LHCN-M2 (cell line): ENCODE measurements around the gene TOP3A. TPM values are rescaled to one million over a fixed set of nuclear protein-coding genes. Genes with fewer than 3 reads are reported as not detected.
A peak's percentile ranks its signal among the peaks of the same experiment; 100 is the strongest.

Source experiments
- DNase-seq: peaks from one replicate; pipeline ENCODE4 v3.0.0-alpha.2; 2012; ENCODE audit warnings: low read depth
- total RNA-seq: library from RNA; depleted of rRNA; stranded (reverse); fragments of >200 nt; gene quantifications from 2 replicates; pipeline ENCODE4 v1.2.3, GENCODE V29; 2014

The TOP3A gene
- total RNA-seq, 1 experiment from 2014 or later, result 46.4 TPM

- no peak for DNase-seq
These were observed 59.7 kb downstream of the TOP3A start for GRCh38 chr17:18254888-18255649.

GRCh38 chr17:18253947-18254821 is 60.6 kb downstream of the TOP3A start:
- no peak for DNase-seq

GRCh38 chr17:18253187-18253884 is 61.5 kb downstream of the TOP3A start:
- no peak for DNase-seq

- DNase-seq, result no peak
These were observed 62.6 kb downstream of the TOP3A start for GRCh38 chr17:18252160-18252559.

- no peak for DNase-seq
These were observed 63.6 kb downstream of the TOP3A start for GRCh38 chr17:18251204-18251603.

GRCh38 chr17:18250708-18251107 is 64.1 kb downstream of the TOP3A start:
- DNase-seq, result no peak

- DNase-seq, result no peak
These were observed 64.5 kb downstream of the TOP3A start for GRCh38 chr17:18250259-18250658.

- no peak for DNase-seq
These were observed 66.0 kb downstream of the TOP3A start for GRCh38 chr17:18248811-18249210.

GRCh38 chr17:18248300-18248731 is 66.5 kb downstream of the TOP3A start:
- DNase-seq, result peak; percentile 55

GRCh38 chr17:18247613-18248001 is 67.2 kb downstream of the TOP3A start:
- no peak for DNase-seq

GRCh38 chr17:18246880-18247612 is 67.7 kb downstream of the TOP3A start:
- DNase-seq, result no peak

- no peak for DNase-seq
These were observed 68.6 kb downstream of the TOP3A start for GRCh38 chr17:18246109-18246725.

- no peak for DNase-seq
These were observed 69.6 kb downstream of the TOP3A start for GRCh38 chr17:18245038-18245776.

GRCh38 chr17:18241229-18241871 is 73.4 kb downstream of the TOP3A start:
- DNase-seq, result no peak

- no peak for DNase-seq
These were observed 74.3 kb downstream of the TOP3A start for GRCh38 chr17:18240449-18240848.

- no peak for DNase-seq
These were observed 76.5 kb downstream of the TOP3A start for GRCh38 chr17:18238299-18238698.

- DNase-seq, result no peak
These were observed 77.3 kb downstream of the TOP3A start for GRCh38 chr17:18237461-18237860.

- DNase-seq, result no peak
These were observed 78.3 kb downstream of the TOP3A start for GRCh38 chr17:18236494-18236893.

GRCh38 chr17:18235743-18236256 is 79.0 kb downstream of the TOP3A start:
- DNase-seq, result peak; percentile 81
